NCI-H510A (cell line): ENCODE data around the gene BID.

Experiments
- DNase-seq: peaks from one replicate; lab custom pipeline; 2025; lab: John Stamatoyannopoulos, UW

The BID gene

GRCh38 chr22:17774206-17774925, at the start of gene BID:
Gene BID (minus strand): TSS chr22:17774469. CDS start chr22:17750116, 24,353 bp downstream.
- DNase-seq, result no peak

- no peak for DNase-seq
These were observed 49.7 kb upstream of the BID start for GRCh38 chr22:17823964-17824363.

- DNase-seq, result no peak
These were observed 49.0 kb upstream of the BID start for GRCh38 chr22:17823226-17823625.

GRCh38 chr22:17822087-17822486, 47.8 kb upstream of the BID start:
- no peak for DNase-seq

GRCh38 chr22:17820879-17821439, 46.7 kb upstream of the BID start:
- no peak for DNase-seq

- DNase-seq, result no peak
These were observed 44.4 kb upstream of the BID start for GRCh38 chr22:17818649-17819048.

- no peak for DNase-seq
These were observed 43.9 kb upstream of the BID start for GRCh38 chr22:17818180-17818579.

- no peak for DNase-seq
These were observed 43.3 kb upstream of the BID start for GRCh38 chr22:17817511-17818065.

- DNase-seq, result no peak
These were observed 42.8 kb upstream of the BID start for GRCh38 chr22:17817079-17817478.

- DNase-seq, result no peak
These were observed 42.4 kb upstream of the BID start for GRCh38 chr22:17816649-17817048.

- DNase-seq, result no peak
These were observed 41.5 kb upstream of the BID start for GRCh38 chr22:17815703-17816254.

GRCh38 chr22:17814830-17815229, 40.6 kb upstream of the BID start:
- DNase-seq, result no peak

GRCh38 chr22:17814084-17814483, 39.8 kb upstream of the BID start:
- no peak for DNase-seq

- no peak for DNase-seq
These were observed 36.9 kb upstream of the BID start for GRCh38 chr22:17811119-17811518.

GRCh38 chr22:17810570-17811116, 36.4 kb upstream of the BID start:
- DNase-seq, result no peak

GRCh38 chr22:17808693-17809403, 34.6 kb upstream of the BID start:
- DNase-seq, result peak; percentile 62

- no peak for DNase-seq
These were observed 33.5 kb upstream of the BID start for GRCh38 chr22:17807578-17808410.

- DNase-seq, result no peak
These were observed 32.8 kb upstream of the BID start for GRCh38 chr22:17807086-17807485.

- DNase-seq, result no peak
These were observed 32.2 kb upstream of the BID start for GRCh38 chr22:17806437-17806836.

- DNase-seq, result no peak
These were observed 30.2 kb upstream of the BID start for GRCh38 chr22:17804331-17805080.
